Measurements from ENCODE around the gene OR2H1.
"Not testable (repeated sequence)": the region's sequence is repeated elsewhere in the genome, so short reads cannot be mapped to it uniquely, and the experiment has no call there.

The OR2H1 gene

DNA sequence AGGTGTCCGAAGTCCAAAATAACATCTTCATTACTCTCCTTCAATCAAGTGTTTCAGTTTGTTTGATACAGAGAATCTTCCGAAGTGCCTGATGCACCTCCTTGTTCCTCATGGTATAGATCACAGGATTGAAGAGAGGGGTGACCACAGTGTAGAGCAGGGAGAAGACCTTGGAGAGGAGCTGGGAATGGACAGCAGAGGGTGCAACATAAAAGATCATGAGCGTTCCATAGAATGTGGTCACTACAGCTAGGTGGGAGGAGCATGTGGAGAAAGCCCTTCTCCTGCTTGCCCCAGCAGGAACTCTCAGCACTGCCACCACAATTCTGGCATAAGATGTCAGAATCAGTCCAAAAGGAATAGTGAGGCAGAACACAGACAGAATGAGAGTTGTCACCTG is 30.3 kb upstream of the OR2H1 start:
- H3K4me3 Mint-ChIP-seq = no peak overlapping the region
- no peak overlapping the region for H3K27ac Mint-ChIP-seq
- H3K4me1 Mint-ChIP-seq = no peaks in the 10 kb centered on the region
- H3K27me3 Mint-ChIP-seq (ENCODE audit: low read depth) = no peaks in the 10 kb centered on the region
- H3K9me3 Mint-ChIP-seq = no peaks in the 10 kb centered on the region
- TF ChIP-seq, protein P1, sequence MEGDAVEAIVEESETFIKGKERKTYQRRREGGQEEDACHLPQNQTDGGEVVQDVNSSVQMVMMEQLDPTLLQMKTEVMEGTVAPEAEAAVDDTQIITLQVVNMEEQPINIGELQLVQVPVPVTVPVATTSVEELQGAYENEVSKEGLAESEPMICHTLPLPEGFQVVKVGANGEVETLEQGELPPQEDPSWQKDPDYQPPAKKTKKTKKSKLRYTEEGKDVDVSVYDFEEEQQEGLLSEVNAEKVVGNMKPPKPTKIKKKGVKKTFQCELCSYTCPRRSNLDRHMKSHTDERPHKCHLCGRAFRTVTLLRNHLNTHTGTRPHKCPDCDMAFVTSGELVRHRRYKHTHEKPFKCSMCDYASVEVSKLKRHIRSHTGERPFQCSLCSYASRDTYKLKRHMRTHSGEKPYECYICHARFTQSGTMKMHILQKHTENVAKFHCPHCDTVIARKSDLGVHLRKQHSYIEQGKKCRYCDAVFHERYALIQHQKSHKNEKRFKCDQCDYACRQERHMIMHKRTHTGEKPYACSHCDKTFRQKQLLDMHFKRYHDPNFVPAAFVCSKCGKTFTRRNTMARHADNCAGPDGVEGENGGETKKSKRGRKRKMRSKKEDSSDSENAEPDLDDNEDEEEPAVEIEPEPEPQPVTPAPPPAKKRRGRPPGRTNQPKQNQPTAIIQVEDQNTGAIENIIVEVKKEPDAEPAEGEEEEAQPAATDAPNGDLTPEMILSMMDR (IDR thresholded peaks at IDR 0.05; ENCODE audit: unreplicated experiment in 3 of 3) = no peak
- H3K36me3 Mint-ChIP-seq (ENCODE audit: low read depth) = no peaks in the 10 kb centered on the region

DNA sequence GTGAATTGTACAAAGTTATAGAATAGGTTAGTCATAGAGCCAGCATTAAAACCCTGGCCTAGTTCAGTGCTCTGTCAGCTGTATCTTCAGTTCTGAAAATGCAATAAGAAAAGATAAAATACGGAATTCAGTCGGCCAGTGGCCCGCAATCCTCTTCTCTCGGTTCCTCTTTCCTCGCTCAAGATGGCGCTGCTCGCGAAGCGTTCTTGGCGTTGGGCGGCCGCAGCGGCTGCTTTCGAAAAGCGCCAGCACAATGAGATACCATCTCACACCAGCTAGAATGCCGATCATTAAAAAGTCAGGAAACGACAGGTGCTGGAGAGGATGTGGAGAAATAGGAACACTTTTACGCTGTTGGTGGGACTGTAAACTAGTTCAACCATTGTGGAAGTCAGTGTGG is 20.2 kb upstream of the OR2H1 start:
- not testable (repeated sequence) for H3K27ac Mint-ChIP-seq; H3K9me3 Mint-ChIP-seq; H3K27me3 Mint-ChIP-seq (ENCODE audit: low read depth); H3K36me3 Mint-ChIP-seq (ENCODE audit: low read depth); H3K4me3 Mint-ChIP-seq; H3K4me1 Mint-ChIP-seq

DNA sequence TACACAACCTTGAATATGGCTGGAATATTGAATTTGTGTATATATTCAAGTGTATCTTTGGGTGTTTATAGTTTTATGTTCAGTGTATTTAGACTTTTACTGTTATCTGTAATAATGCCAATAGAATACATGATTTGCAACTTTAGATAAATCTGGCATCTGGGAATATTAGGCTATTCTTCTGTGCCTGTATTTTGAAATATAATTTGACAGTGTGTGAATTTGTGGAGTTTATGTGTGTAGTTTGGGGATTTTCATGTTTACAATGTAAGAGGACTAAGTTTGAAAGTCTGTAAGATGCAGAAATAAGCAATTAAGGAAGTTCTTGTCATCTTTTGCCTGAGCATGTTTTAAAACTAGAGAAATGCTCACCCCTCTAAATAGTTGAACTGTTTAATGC is 17.9 kb upstream of the OR2H1 start, which contains the start of gene OR10C1:
Gene OR10C1 (plus strand): TSS at position 301 of the 400 bp plus-strand sequence. CDS start 710 bp downstream, outside the sequence.
- Mint-ChIP-seq H3K4me3 (no peak within 1 kb of the TSS), H3K27ac (no peak within 1 kb of the TSS), H3K36me3 (ENCODE audit: low read depth) (no peaks in the 10 kb centered on the region), H3K9me3 (peaks cover 5% of the 10 kb centered on the region), H3K4me1 (no peaks in the 10 kb centered on the region), H3K27me3 (ENCODE audit: low read depth) (peaks cover 4% of the 10 kb centered on the region)
- TF ChIP-seq, protein P1 (IDR thresholded peaks at IDR 0.05; ENCODE audit: unreplicated experiment in 3 of 3) = no peak

DNA sequence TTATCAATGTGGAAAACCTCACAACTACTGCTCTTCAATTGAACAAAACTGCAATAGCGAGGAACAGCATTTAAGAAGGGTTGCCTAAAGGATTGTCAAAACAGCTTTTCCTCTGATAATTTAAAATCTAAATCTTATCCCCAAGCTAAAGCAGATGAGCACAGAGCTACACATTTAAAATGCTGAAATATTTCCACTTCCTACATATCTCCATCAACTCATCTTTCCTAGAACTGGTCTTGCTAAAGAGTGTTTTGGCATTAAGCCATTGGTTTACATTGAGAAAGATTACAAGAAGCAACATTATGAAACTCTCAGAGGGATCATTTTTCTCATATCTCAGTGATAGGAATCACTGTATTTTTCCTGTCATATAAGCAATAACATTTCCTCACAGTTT is 14.2 kb upstream of the OR2H1 start:
- H3K9me3 Mint-ChIP-seq = peaks cover 7% of the 10 kb centered on the region
- no peak overlapping the region for H3K27ac Mint-ChIP-seq
- TF ChIP-seq, protein P1 (IDR thresholded peaks at IDR 0.05; ENCODE audit: unreplicated experiment in 3 of 3) = no peak
- no peak overlapping the region for H3K4me3 Mint-ChIP-seq
- peaks cover 4% of the 10 kb centered on the region for H3K27me3 Mint-ChIP-seq (ENCODE audit: low read depth)
- H3K4me1 Mint-ChIP-seq = no peaks in the 10 kb centered on the region
- no peaks in the 10 kb centered on the region for H3K36me3 Mint-ChIP-seq (ENCODE audit: low read depth)

DNA sequence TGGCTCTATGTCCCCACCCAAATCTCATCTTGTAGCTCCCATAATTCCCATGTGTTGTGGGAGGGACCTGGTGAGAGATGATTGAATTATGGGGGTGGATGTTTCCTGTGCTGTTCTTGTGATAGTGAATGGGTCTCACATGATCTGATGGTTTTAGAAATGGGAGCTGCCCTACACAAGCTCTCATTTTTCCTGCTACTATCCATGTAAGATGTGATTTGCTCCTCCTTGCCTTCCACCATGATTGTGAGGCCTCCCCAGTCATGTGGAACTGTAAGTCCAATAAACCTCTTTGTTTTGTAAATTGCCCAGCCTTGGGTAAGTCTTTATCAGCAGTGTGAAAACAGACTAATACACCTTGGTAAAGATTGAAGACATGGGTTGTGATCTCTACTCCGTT is 12.9 kb upstream of the OR2H1 start:
- not testable (repeated sequence) for H3K36me3 Mint-ChIP-seq (ENCODE audit: low read depth); H3K27ac Mint-ChIP-seq; H3K4me3 Mint-ChIP-seq; H3K9me3 Mint-ChIP-seq; H3K4me1 Mint-ChIP-seq; H3K27me3 Mint-ChIP-seq (ENCODE audit: low read depth)

DNA sequence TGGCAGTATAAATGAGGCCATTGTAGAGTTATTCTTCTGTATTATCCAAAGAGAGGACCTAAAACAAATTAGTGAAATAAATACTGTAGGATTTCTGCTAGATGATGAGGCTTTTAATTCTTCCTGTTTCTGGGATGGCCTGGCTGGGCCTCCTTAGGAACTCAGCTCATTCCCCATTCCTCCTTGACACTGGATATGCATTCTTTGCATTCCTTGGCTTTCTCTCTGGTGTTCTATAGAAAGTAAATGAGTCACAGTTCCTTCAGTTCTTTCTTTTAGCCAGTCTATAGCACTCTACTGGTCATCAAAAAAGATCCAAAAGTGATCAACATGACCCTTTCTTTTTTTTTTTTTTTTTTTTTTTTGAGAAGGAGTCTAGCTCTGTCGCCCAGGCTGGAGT is 9.3 kb upstream of the OR2H1 start:
- H3K36me3 Mint-ChIP-seq (ENCODE audit: low read depth) = no peaks in the 10 kb centered on the region
- H3K4me3 Mint-ChIP-seq = no peak overlapping the region
- peaks cover 10% of the 10 kb centered on the region for H3K27me3 Mint-ChIP-seq (ENCODE audit: low read depth)
- no peaks in the 10 kb centered on the region for H3K4me1 Mint-ChIP-seq
- no peak overlapping the region for H3K27ac Mint-ChIP-seq
- TF ChIP-seq, protein P1 (IDR thresholded peaks at IDR 0.05; ENCODE audit: unreplicated experiment in 3 of 3) = no peak
- H3K9me3 Mint-ChIP-seq = peaks cover 7% of the 10 kb centered on the region

DNA sequence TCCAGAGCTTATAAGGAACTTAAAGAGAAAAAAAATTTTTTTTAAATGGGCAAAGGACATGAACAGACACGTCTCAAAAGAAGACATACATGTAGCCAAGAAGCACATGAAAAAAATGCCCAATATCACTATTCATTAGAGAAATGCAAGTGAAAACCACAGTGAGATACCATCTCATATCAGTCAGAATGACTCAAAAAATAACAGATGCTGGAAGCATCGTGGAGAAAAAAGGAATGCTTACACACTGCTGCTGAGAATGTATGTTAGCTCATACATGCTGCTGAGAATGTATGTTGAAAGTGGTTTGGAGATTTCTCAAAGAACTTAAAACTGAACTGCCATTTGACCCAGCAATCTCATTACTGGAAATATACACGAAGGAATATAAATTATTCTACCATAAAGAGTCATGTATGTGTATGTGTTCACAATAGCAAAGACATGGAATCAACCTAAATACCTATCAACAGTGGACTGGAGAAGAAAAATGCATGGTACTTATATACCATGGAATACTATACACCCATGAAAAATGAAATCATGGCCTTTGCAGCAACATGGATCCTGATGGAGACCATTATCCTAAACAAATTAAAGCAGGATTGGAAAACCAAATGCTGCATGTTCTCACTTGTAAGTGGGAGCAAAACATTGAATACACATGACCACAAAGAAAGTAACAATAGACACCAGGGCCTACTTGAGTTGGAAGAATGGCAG is 5.3 kb upstream of the OR2H1 start:
- H3K36me3 Mint-ChIP-seq (ENCODE audit: low read depth) = no peaks in the 10 kb centered on the region

More for the DNA sequence above, 5.3 kb upstream of the OR2H1 start:
- peaks cover 10% of the 10 kb centered on the region for H3K27me3 Mint-ChIP-seq (ENCODE audit: low read depth)
- no peak overlapping the region for H3K4me3 Mint-ChIP-seq
- H3K4me1 Mint-ChIP-seq = no peaks in the 10 kb centered on the region
- TF ChIP-seq, protein P1 (IDR thresholded peaks at IDR 0.05; ENCODE audit: unreplicated experiment in 3 of 3) = no peak
- H3K27ac Mint-ChIP-seq = no peak overlapping the region
- H3K9me3 Mint-ChIP-seq = no peaks in the 10 kb centered on the region

Data from nephron (organoid).